ENCODE data around the gene YWHAQ. TPM values are rescaled to one million over a fixed set of nuclear protein-coding genes. Genes with fewer than 3 reads are reported as not detected.

YWHAQ gene
- total RNA-seq, 1 donor from 2014 or later = 191 TPM

GRCh38 chr2:9646196-9647030 is 15.6 kb upstream of the YWHAQ start:
- TF ChIP-seq, protein P1, sequence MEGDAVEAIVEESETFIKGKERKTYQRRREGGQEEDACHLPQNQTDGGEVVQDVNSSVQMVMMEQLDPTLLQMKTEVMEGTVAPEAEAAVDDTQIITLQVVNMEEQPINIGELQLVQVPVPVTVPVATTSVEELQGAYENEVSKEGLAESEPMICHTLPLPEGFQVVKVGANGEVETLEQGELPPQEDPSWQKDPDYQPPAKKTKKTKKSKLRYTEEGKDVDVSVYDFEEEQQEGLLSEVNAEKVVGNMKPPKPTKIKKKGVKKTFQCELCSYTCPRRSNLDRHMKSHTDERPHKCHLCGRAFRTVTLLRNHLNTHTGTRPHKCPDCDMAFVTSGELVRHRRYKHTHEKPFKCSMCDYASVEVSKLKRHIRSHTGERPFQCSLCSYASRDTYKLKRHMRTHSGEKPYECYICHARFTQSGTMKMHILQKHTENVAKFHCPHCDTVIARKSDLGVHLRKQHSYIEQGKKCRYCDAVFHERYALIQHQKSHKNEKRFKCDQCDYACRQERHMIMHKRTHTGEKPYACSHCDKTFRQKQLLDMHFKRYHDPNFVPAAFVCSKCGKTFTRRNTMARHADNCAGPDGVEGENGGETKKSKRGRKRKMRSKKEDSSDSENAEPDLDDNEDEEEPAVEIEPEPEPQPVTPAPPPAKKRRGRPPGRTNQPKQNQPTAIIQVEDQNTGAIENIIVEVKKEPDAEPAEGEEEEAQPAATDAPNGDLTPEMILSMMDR (IDR thresholded peaks at IDR 0.05) = no peak
- no peak overlapping the region for H3K4me3 ChIP-seq
- ATAC-seq = no peak
- H3K4me1 ChIP-seq = no peaks in the 10 kb centered on the region
- no peaks in the 10 kb centered on the region for H3K36me3 ChIP-seq
- H3K27me3 ChIP-seq = no peaks in the 10 kb centered on the region
- intact Hi-C loops (cut with DNase I) = no loop called here
- no peak overlapping the region for H3K27ac ChIP-seq
- DNase-seq = no peak
- no peaks in the 10 kb centered on the region for H3K9me3 ChIP-seq

DNA sequence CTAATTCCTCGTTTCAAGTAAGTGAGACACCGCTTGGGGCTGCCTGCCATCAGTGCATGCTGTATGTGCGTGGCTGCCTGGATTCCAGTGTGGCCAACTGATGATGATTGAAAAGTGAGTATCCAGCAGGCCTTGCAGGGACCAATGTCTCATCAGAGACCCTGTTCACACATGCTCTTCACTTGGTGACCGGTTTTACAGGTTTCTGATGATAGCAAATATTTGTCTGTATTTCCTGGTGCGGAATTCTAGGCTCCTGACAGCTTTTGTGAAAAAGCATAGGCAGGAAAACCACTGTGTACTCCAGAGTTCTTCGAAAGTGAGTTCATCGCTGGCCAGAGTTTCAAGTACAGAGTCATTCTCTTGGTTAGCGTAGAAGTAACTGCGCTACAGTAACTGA is 13.8 kb upstream of the YWHAQ start:
- TF ChIP-seq, protein P1 (IDR thresholded peaks at IDR 0.05) = no peak
- Histone ChIP-seq H3K27me3 (no peaks in the 10 kb centered on the region), H3K27ac (no peak overlapping the region), H3K4me1 (no peaks in the 10 kb centered on the region), H3K9me3 (no peaks in the 10 kb centered on the region), H3K4me3 (no peak overlapping the region), H3K36me3 (no peaks in the 10 kb centered on the region)
- intact Hi-C loops (cut with DNase I) = no loop called here
- no peak for DNase-seq
- ATAC-seq = peak; percentile 61

GRCh38 chr2:9644021-9644420 is 13.2 kb upstream of the YWHAQ start:
- no peak overlapping the region for H3K4me3 ChIP-seq
- ATAC-seq (no peak), DNase-seq (no peak)
- no peaks in the 10 kb centered on the region for H3K36me3 ChIP-seq
- intact Hi-C loops (cut with DNase I) = no loop called here
- no peaks in the 10 kb centered on the region for H3K9me3 ChIP-seq
- TF ChIP-seq, protein P1 (IDR thresholded peaks at IDR 0.05) = no peak
- no peaks in the 10 kb centered on the region for H3K27me3 ChIP-seq
- H3K4me1 ChIP-seq = no peaks in the 10 kb centered on the region
- no peak overlapping the region for H3K27ac ChIP-seq

GRCh38 chr2:9641641-9642040 is 10.8 kb upstream of the YWHAQ start:
- intact Hi-C loops (cut with DNase I) = no loop called here
- no peak for ATAC-seq
- no peak overlapping the region for H3K27ac ChIP-seq

GRCh38 chr2:9640403-9641104 is 9.8 kb upstream of the YWHAQ start:
- no peaks in the 10 kb centered on the region for H3K9me3 ChIP-seq
- no peaks in the 10 kb centered on the region for H3K27me3 ChIP-seq
- peaks cover 6% of the 10 kb centered on the region for H3K4me1 ChIP-seq
- TF ChIP-seq, protein P1 (IDR thresholded peaks at IDR 0.05) = no peak
- H3K4me3 ChIP-seq = no peak overlapping the region
- ATAC-seq (no peak), DNase-seq (no peak)
- H3K27ac ChIP-seq = no peak overlapping the region
- H3K36me3 ChIP-seq = no peaks in the 10 kb centered on the region
- intact Hi-C loops (cut with DNase I) = no loop called here

More at GRCh38 chr2:9641641-9642040, 10.8 kb upstream of the YWHAQ start:
- Histone ChIP-seq H3K9me3 (no peaks in the 10 kb centered on the region), H3K36me3 (no peaks in the 10 kb centered on the region), H3K4me1 (peaks cover 6% of the 10 kb centered on the region), H3K27me3 (no peaks in the 10 kb centered on the region), H3K4me3 (no peak overlapping the region)
- TF ChIP-seq, protein P1 (IDR thresholded peaks at IDR 0.05) = no peak
- no peak for DNase-seq

All from upper lobe of right lung (tissue), 1 donor.